Astrocyte of the cerebellum (primary cell): Measurements from ENCODE around the gene SPPL2B.

ENCODE experiments used
- DNase-seq: peaks from one replicate; pipeline ENCODE4 v3.0.0-alpha.2; 2011; ENCODE audit warnings: low read depth
- H3K4me3 ChIP-seq: 2 replicates; pipeline ENCODE4 v1.5.1; 2011; ENCODE audit warnings: mild to moderate bottlenecking, low read depth, low read length, moderate library complexity
- CTCF ChIP-seq: IDR thresholded peaks from 2 replicates; pipeline ENCODE4 v1.5.1; 2012; ENCODE audit warnings: low read length, low read depth, moderate library complexity, mild to moderate bottlenecking; ENCODE audit errors: missing control alignments
- in situ Hi-C: cut with HindIII; loops from 2 replicates; pipeline ENCODE4 v1.10.0; 2017; ENCODE audit warnings: low sequenced_read_pairs

Gene SPPL2B

GRCh38 chr19:2399582-2399981 is 71.1 kb downstream of the SPPL2B start:
- in situ Hi-C loops: no loop called here
- no peak for DNase-seq
- no peak for TF ChIP-seq CTCF
- no peak overlapping the region for H3K4me3 ChIP-seq
